Measurements from ENCODE around the gene MFSD12.
"Not testable (repeated sequence)": the region's sequence is repeated elsewhere in the genome, so short reads cannot be mapped to it uniquely, and the experiment has no call there.

Gene MFSD12

DNA sequence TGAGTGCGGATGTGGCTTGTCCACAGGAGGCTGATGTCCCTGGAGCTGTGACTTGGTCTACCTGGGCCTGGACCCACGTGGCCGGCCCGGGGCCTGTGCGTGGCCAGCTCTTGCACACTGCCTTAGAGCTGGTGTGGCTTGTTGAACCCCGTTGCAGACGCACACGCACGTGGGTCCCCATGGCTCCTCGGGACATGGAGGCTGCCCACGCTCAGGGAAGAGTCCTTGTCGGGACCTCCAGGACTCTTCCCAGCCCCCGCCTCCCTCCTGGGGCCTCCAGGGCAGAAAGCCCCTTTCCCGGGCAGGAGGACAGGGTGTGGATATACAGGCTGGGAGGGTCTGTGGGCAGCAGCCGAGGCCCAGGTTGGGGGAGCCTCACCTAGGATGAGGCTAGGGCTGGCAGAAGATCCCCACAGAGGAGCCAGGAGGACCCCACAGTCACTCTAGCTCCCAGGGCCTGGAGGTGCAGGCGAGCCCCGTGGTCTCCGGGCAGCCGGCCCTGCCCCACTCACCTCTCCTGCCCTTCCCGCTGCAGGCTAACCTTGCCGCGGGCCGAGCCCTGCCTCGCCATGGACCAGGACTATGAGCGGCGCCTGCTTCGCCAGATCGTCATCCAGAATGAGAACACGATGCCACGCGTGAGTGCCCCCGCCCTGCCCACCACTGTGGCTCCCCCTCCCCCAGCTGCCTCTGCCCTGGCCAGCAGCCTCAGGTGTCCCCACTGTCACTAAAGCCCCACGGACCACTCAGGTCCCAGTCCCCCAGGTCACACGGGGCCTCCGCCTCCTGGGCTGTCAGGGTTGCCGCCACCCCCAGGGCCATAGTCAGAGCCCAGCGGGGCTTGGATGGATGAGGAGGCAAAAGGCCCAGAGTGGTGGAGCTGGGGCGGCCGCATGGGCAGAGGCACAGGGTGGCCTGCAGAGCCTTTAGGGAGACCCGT is 34.7 kb downstream of the MFSD12 start:
- no peak for DNase-seq (ENCODE audit: low spot score)

DNA sequence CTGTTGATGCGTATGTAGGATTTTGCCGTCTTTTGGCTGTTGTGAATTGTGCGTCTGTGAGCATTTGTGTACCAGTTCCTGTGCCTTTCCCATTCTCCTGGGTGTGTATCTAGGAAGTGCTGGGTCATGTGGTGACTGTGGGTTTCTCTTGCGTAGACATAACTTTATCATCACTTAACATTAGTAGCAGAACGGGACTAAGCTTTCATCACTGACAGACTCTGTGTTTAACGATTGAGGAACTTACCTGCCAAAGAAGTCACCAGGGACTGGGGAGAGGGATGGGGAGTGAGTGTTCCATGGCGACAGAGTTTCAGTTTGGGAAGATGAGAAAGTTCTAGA is 36.3 kb downstream of the MFSD12 start:
- no peak for DNase-seq (ENCODE audit: low spot score)

DNA sequence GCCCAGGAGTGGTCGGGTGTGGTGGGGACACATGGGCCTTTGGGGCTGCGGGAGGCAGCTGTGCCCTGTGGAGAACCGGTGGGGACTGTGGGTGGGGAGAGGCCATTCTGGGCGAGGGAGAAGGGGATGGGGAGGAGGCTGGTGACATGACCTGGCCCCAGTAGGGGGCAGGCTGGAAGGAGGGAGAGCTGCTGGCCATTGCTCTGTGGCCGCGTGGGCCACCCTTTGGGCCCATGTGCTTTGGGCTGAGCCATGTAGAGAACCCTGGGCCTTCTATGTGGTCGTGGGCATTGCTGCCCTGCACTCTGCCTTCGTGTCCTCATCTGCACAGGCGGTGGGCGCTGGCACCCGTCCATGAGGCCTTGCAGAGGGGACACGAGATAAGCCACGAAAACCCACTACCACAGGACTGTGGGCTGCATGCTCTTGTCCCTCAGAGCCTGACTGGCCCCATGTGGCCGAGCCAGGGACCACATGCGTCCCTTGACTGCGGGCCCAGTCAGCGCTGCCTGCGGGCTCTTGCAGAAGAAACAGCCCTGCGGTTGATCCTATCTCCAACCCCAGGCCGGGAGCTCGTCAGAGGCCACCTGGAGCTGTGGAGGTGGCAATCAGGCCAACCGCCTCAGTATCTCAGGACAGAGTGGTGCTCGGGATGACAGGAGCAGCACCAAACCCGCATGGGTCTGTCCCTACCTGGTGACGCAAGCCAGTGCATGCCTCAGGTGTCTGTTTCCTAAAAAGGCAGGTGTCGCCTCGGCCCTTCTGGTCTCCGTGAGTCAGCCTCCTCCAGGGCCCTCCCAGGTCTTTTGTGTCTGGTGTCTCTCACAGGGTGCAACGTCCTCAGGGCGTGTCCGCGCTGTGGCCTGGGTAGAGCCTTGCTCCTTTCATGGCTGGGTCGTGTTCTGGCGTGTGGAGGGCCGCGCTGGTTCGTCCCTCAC is 37.0 kb downstream of the MFSD12 start:
- no peak for DNase-seq (ENCODE audit: low spot score)

DNA sequence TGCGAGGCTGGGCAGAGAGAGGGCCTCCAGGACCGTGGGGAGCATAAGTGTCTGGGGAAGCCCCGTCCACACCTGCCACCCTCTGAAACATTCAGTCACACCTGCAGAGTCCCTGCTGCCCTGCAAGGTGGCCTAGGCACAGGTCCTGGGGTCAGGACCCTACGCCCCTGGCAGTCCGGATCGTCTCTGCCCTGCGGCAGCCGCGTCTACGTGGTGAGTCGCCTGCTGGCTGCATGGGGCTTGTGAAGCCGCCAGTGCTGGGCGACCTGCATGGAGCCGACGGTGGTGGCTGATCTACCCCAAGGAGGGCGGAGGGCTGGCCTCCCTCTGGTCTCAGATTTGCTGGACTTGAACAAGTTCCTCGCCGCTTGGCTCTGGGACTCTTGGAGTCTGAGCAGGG is 38.3 kb downstream of the MFSD12 start:
- DNase-seq (ENCODE audit: low spot score): no peak

DNA sequence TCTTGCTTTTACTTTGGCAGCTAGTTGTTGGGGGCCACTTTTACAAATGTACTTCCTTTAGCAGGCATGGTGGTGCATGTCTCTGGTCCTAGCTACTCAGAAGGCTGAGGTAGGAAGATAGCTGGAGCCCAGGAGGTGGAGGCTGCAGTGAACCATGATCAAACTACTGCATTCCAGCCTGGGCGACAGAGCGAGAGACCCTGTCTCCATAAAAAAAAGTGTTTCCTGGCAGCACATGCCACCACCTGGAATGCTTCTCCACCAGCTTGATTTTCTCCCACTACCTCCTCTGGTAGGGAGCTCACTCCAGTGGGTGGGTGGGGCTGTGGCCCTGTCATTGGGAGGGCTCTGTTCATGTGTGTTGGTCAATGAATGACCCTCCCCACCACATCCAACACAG is 38.7 kb downstream of the MFSD12 start:
- no peak for DNase-seq (ENCODE audit: low spot score)

DNA sequence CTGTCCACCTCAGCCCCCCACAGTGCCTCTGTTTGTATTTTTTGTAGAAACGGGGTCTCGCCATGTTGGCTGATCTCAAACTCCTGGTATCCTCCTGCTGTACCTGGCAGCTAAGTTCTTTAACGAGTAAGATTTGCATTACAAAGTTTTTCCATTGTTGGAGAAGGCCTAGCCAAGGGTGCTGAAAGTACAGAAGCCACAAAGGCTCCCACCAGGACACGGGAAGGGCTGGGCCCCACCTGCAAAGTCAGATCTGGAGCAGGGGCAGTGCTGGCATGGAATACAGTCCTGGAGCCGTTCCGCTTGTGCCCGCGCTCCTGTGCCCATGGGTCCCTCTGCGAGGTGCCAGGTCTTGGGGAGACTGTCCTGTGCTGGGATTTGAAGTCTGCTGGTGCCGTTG is 39.1 kb downstream of the MFSD12 start:
- no peak for DNase-seq (ENCODE audit: low spot score)

DNA sequence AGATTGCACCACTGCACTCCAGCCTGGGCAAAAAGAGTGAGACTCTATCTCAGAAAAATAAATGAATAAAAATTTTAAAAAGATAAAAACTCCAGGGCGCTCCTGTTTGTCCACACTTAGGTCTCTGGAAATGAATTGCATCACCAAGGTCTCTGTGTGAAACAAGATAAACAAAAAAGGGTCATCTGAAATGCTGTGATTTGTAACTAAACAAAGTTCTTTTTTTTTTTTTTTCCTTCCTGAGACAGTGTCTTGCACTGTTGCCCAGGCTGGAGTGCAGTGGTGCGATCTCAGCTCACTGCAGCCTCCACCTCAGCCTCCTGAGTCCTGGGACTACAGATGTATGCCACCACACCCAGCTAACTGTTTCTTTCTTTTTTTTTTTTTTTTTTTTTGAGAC is 39.7 kb downstream of the MFSD12 start:
- no peak for DNase-seq (ENCODE audit: low spot score)

DNA sequence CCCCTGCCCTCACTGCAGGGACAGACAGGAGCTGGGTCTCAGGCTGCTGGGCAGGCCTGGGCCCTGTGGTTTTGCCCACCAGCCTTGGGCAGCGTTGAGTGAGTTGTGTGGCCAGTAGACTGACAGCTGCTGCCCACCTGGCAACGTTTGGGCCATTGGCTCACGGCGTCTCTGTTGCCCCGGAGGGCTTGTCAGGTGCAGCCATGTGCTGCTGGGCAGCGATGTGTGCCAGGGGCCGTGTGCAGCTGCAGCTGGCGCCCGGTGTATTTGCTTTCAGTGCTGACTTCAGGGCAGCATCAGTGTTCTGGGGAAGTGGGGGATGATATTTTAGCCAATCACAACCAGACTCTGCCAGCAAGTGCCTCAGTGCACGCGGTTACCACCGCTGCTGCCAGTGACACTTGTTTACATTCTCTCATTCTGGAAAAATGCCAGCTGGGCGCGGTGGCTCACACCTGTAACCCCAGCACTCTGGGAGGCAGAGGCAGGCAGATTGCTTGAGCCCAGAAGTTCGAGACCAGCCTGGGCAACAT is 40.6 kb downstream of the MFSD12 start:
- no peak for DNase-seq (ENCODE audit: low spot score)

DNA sequence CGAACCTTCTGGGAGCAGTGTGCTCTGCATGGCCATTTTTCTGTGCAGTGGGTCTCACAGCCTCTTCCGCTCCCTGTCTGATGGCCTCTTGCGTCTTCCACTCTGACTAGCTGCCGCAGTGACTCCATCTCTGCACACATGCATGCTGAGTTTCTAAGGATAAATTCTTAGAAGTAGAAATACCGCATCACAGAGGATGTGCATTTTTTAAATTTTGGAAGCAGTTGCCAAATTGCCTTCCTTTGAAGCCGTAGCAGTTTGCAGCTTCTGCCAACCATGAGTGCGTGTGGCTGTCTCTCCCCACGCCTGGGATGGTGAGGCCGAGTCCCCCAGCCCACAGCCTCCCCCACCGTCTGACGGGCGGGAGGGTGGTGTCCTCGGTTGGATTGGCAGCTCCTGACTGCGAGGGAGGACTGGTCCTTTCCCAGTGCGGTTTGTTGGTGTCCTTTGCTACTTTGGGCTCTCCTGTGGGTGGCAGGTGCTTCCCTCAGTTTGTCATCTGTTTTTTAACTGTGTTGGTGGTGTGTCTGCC is 41.4 kb downstream of the MFSD12 start:
- no peak for DNase-seq (ENCODE audit: low spot score)

DNA sequence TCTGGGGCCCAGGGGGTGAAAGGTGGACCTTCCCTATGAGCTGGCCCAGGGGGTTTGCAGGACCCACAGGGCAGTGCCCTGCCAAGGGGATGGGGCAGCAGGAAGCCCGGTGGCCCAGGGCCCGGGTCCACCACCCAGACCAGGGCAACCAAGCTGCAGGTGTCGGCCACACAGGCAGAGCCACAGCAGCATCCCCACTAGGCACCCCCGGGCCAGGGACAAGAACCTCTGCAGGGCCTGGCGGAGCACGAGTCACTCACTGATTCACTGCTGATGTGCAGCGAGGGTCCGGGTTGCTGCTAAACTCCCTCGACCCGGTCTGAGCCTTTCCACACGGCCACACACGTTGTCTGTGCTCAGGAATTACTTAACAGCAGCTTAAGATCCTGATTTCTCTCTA is 42.5 kb downstream of the MFSD12 start:
- no peak for DNase-seq (ENCODE audit: low spot score)

DNA sequence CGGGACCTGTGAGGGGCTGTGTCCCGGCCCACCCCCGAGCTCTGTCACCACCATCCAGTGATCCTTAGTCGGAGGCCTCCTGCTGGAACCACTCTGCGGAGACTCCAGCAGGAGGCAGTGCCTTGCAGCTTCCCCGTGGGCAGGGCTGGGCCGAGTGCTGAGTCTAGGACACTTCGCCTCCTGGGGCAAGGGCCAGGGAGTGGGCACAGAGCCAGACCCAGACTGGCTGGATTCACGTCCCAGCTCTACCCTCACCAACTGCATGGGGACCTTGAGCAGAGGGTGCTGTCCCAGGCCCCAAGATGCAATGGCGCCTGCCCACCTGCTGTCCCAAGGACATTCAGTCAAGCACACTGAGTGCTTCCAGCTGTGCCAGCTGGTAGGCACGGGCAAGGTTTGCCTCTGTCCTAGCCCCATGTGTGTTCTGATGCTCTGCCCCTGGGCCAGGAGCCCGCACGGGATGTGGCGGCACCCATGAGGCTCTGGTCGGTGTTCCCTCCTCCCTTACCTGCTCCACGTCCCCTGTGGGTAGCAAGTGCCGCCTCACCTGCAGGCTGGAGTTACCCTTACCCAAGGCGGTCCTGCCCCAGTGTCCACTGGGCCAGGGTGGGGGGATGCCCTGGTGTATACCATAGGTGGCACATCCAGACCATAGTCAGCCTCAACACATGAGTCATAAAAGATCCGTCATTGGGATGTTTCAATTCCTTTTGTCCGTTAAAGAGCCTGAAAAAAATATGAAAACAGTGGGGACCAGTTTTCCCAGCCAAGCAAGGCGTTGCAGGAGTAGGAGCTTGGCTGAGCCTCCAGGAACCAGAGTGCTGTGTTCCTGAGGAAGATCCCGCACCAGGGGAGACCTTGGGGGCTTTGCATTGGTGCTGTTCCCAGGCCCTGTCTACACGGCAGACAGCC is 43.9 kb downstream of the MFSD12 start:
- DNase-seq (ENCODE audit: low spot score): no peak

DNA sequence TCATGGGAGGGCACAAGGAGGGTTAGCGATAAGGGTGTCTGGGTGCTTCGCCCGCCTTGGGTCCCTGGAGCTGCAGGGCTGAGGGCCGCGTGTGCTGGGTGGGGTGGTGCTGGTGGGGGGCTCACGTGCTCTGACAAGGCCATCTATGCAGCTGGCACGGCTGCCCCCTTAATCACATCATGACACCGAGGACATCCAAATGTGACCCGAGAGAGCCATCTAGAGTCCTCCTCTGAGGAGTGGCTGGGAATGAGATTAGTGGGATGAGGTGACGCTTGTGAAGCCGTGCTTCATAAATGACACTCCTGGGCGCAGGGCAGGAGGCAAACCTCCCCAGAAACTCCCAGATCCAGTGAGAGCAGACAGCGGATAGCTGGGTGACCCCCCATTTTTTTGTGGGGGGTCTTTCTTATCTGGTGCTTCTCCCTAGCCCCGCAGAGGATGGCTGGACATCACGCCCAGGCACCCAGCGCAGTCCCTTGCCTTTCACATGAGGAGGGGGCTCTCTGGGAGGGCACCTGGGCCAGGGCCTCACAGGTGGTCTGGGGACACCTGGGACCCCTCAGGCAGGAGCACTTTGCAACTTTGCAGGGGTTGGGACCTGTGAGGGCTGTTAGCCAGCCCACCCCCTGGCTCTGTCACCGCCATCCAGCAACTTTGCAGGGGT is 44.7 kb downstream of the MFSD12 start:
- DNase-seq (ENCODE audit: low spot score): no peak

DNA sequence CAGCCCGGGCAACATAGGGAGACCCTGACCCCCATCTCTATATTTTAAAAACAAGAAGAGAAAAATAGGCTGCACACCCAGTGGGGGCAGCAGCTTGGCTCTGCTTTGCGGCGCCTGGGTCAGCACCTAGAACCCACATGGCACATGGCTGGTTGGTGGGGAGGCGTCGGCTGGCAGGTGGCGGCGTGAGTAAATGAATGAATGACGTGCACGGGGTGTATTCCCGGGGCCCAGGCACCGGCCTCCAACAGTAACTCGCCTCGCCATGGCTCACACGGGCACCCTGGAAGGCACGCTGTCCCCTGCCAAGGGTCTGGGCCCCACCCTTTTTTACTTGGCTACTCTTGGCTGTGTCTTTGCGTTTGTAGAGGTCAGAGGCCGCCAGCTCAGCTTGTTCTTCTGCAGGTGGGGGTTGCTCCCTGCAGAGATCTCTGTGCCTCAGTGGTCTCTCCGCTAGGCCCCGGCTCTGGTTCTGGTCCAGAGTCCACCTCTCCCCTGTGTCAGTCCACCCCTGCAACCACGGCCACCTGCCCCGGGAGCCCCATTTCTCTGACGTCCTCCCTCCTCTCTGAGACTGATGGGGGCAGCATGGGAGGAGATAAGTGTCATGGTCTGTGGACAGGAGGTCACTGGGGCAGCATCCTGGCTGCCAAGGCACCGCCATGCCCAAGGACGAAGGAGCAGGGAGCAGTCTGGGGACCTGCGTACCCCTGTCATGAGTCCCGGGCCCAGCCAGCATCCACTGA is 45.7 kb downstream of the MFSD12 start:
- no peak for DNase-seq (ENCODE audit: low spot score)

DNA sequence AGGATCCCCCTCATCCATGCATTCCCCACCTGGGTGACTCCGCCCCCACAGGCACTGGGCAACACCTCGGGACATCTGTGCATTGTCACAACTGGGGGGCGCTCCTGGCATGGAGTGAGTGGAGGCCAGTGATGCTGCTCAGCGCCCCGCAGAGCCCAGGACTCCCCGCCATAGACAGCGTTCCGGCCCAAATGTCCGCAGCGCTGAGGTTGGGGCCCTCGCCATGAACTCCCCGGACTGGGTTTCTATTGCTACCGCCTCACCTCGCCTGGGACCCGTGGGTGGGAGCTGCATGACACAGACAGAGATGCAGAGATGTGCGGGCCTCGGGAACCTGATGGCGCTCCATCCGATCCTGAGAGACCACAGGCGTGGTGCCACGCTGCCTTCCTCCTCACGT is 46.7 kb downstream of the MFSD12 start:
- no peak for DNase-seq (ENCODE audit: low spot score)

DNA sequence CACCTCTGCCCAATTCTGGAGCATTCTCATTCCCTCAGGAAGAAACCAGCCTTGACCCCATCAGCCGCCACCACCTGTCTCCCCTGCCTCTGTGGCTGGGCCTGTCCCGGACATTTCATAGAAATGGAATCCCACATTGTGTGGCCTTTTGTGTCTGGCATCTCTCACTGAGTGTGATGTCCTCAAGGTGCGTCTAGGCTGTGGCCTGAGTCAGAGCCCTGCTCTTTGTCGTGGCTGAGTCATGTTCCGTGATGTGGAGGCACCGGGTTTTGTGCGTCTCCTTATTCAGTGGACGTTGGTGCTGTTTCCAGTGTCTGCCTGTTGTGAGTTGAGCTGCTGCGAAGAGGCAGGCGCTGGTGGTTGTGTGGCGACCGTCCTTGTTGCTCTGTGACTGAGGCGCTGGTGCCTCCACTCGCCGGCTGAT is 47.8 kb downstream of the MFSD12 start:
- no peak for DNase-seq (ENCODE audit: low spot score)

DNA sequence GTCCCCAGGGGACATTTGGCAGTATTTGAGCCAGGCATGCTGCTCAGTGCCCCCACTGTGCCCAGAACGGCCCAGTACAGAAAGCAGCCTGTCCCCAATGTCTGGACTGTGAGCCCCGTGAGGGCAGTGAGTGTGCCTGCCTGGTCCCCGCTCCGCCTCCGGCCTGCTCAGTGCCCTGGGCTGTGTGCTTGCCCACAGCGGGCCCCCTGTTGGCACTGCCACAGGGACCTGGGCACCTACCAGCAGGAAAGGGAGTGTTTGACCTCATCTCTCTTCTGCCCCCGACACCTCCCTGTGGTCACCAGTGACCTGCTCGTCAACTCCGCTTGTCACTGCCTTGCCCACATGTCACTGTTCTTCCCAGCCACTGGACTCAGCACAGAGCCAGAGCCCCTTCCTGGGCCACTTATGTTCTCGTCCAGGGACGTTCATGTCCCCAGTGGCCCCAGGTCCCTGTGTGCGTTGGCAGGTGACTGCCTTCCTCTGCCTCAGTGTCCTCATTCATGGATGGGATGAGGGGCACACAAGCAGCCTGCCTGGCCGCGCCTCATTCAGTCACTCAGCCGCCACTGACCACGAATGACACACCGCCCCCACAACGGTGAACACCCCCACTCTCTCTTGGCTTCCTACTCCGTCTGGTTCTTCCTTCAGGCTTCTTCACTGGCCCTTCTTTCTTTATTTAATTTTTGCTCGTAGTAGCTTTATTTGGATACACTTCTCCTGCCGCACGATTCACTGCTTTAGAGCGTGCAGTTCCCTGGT is 48.4 kb downstream of the MFSD12 start:
- no peak for DNase-seq (ENCODE audit: low spot score)

DNA sequence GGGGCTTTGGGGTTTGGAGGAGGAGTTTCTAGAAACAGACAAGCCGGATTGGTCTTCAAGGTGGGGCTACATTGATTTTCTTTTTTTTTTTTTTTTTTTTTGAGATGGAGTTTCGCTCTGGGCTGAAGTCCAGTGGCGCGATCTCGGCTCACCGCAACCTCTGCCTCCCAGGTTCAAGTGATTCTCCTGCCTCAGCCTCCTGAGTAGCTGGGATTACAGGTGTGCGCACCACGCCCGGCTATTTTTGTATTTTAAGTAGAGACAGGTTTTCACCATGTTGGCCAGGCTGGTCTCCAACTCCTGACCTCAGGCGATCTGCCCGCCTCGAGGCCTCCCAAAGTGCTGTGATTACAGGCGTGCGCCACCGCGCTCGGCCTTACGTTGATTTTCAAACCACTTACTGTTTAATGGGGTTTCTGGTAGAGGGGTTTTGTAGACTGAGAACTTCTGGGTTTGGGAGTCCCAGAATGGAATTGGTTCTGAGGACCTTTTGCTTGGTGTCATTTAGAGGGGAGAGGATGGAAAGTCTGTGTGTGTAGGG is 49.2 kb downstream of the MFSD12 start:
- not testable (repeated sequence) for DNase-seq (ENCODE audit: low spot score)

DNA sequence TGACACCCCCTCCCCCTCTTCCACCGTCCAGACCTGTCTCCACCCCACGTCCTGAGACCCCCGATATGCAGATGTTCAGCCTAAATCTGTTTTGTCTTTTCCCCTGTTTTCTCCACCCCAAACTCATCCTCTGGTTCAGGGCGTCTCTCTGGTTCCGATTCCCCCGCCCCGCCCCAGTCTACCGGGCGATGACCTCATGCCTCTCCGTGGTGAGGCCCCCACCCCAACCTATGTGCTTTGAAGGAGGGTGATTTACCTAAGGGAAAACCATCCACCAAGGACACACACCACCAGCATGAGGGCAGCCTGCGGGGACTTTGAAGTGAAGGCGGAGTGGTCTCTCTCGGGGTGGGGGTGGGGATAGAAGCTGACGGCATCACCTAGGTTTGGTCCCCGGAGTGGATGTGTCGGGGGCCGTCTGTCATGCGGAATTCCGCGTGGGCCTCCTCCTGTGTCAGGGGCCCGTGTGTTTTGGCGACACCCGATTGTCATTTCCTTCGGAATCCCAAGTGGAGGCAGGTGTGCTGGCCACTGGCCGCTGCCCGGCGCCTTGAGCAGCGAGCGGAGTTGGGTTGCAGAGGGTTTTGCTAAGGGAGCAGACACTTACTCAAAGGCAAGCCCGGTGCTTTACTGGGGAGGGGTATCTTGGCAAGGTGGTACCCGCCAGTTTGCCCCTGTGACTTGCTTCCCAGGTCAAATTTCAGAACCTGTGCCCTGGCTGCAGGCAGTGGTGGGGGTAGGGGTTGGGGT is 49.8 kb downstream of the MFSD12 start:
- DNase-seq (ENCODE audit: low spot score): no peak
